ENCODE measurements around the gene REXO4.

REXO4 gene

DNA sequence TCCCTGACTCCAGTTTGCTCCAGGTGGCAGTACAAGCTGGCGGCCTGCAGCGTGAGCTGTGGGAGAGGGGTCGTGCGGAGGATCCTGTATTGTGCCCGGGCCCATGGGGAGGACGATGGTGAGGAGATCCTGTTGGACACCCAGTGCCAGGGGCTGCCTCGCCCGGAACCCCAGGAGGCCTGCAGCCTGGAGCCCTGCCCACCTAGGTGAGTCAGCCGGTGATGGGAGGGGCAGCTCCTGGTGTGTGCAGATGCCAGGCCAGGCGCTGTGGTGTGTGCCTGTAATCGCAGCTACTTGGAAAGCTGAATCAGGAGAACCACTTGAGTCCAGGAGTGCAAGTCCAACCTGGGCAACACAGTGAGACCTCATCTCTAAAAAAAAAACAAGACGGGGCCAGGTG, 31.9 kb upstream of the REXO4 start:
- DNase-seq: no peak

DNA sequence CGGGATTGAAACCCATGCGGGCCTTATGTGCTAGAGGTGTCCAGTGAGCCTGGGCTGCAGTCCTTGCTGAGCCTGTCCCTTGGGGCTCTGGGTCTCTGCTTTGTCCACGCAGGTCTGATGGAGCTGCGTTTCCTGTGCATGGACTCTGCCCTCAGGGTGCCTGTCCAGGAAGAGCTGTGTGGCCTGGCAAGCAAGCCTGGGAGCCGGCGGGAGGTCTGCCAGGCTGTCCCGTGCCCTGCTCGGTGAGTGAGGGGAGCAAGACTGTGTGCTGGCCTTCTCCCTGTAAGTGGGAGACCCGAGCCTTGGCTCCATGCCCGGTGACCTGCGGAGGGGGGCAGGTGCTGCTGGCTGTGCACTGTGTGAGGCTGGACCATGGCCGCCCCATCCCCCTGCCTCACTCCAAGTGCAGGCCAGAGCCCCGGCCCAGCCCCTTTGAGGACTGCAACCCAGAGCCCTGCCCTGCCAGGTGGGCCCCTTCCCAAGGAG, 30.7 kb upstream of the REXO4 start:
- DNase-seq: no peak

DNA sequence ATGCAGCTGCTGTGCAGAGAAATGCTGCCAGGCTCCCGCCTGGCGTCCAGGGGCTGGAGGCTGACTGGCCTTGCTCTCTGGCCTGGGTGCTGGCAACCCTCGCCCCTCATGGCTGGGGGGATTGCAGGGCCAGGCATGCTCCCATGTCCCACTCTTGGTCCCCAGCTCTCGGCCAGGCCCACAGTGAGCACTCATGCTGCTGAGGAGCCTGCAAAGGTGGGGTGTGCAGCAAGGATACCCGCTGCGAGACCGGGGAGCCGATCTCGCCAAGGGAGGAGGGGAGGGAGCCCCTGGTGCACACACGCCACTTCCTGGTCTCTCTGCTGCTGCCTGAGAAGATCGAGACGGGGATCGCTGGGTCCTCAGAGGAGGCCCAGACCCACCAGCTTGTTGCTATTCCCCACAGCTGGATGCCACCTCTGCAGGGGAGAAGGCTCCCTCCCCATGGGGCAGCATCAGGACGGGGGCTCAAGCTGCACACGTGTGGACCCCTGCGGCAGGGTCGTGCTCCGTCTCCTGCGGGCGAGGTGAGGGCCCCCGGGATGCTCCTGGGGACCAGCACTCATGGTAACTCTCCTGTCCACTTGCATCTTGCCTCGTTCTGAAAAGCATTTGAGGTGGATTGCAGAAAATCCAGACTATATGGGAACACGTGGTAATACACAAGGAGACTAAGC, 27.6 kb upstream of the REXO4 start:
- DNase-seq: no peak

DNA sequence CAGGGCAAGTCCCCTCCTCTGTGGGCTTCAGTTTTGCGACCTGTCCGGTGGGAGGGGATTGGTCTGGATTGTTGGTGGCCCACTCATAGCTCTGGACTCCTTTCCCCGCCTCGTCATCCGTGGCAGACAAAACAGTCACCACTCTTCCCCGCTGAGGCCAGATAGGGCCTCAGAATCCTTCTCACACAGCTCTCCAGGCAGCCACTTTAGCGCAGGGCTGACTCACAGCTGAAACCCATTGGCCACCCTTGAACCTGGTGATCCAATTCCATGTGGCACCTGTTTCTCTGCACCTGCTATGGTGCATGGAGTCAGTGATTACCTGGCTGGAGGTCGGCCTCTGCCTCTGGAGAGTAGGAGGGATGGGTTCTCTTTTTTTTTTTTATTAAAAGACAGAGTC, 26.2 kb upstream of the REXO4 start:
- DNase-seq: no peak

DNA sequence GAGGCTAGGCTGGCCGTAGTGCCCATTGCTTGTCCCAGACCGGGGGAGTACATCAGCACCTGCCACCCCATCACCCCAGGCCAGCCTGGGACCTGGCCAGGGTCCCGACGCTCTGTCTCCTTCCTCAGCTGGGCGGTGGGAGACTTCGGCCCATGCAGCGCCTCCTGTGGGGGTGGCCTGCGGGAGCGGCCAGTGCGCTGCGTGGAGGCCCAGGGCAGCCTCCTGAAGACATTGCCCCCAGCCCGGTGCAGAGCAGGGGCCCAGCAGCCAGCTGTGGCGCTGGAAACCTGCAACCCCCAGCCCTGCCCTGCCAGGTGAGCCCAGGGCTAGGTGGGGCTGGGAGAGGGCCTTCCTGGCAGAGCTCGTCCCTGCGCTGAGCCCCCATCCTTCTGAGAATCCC, 25.4 kb upstream of the REXO4 start:
- no peak for DNase-seq

DNA sequence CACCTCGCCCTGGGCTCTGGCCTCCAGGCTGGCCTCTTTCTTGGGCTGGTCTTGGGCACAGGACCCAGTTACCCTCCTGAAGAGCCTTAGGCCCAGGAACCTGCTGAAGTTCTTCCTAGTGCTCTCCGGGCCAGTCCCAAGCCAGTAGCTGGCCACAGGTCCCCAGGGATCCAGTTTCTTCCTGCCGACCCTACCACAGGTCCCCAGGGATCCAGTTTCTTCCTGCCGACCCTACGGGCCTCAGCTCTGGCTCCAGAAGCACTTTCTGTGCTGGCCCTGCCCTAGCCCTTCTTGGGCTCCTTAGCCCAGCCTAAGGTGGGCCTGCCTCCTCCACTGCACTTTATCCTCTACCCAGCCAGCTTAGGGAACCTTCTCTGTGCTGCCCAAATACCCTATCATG, 23.8 kb upstream of the REXO4 start:
- no peak for DNase-seq

DNA sequence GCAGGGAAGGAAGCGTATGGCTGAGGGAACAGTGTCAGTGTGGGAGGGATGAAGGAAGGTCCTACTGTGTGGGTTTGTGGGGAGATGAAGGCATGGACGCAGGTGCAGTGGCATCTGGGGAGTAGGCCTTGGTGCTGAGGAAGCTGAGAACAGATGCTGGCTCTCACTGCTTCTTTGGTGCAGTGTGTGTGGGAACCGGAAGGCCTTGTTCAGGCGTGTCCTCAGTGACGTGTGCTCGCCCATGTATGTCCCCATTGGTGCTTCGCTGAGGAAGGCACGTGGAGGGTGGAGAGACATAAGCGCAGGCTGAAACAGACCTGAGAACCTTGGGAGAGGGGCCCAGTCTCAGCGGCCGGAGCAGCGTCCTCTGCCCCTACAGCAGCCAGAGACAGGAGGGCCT, 23.1 kb upstream of the REXO4 start:
- DNase-seq: no peak

DNA sequence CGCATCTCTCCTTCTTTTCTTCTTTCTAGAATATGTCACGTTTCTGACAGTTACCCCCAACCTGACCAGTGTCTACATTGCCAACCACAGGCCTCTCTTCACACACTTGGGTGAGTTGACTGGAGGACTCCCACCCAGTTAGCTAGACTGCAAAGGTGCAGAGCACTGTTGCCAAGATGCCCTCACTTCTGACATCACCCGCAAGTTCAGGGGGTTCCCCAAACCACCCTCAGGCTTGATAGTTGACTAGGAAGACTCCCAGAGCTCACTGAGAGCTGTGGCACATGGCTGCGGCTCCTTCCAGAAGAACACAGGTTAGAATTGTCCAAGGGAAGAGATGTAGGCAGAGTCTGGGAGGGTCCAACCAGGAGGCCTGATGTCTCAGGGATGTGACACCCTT, 21.5 kb upstream of the REXO4 start:
- DNase-seq: no peak

DNA sequence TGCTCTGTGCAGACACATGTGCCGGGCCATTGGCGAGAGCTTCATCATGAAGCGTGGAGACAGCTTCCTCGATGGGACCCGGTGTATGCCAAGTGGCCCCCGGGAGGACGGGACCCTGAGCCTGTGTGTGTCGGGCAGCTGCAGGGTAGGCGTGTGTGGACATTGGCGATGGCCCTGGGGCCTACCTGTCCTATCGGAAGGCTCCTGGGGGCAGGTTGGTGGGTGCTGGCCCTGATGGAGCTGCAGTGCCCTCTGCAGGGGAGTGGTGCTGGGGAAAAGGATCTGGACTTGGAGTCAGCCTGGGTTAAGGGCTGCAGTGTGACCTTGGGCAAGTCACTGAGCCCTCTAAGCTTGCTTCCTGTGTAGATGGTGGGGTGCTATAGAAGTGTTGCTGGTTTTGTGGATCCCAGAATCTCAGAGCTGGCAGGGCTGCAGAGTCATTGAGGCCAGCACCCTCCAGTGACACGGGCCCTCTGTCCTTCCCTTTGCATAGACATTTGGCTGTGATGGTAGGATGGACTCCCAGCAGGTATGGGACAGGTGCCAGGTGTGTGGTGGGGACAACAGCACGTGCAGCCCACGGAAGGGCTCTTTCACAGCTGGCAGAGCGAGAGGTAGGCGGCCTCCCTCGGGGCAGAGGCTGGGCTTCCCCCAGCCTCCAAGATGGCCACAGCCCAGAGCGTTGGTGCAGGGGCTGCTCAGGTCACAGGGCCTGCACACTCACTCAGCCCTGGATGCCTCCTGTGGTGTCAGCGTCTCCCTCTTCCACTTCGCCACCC, 20.1 kb upstream of the REXO4 start:
- DNase-seq: no peak

DNA sequence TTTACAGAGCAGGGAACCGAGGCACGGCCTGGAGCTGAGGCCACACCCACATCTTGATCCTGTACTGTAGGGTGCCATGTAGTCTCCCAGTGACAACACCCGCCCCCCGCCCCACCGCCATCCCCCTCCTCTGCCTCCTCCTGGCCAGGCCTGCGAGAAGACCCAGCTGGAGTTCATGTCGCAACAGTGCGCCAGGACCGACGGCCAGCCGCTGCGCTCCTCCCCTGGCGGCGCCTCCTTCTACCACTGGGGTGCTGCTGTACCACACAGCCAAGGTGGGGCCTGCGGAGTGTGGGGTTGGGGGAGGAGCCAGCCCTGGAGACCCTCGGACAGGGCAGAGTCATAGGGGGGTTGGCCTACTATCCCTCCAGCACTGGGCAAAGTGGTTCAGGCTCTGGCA, 18.9 kb upstream of the REXO4 start:
- no peak for DNase-seq

DNA sequence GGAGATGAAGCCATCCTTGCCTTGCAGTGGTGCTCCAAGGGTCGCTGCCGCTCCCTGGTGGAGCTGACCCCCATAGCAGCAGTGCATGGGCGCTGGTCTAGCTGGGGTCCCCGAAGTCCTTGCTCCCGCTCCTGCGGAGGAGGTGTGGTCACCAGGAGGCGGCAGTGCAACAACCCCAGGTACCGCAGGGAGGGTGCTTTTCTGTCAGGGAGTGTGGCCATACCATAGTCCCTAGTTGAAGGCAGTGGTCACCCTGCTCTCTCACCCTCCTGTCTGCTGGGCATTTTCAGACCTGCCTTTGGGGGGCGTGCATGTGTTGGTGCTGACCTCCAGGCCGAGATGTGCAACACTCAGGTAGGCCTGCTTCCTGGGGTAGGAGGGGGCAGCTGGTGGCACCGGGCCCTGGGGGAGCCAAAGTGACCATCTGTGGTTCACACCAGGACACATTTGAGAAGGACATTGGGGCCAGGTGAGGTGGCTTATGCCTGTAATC, 15.6 kb upstream of the REXO4 start:
- no peak for DNase-seq

DNA sequence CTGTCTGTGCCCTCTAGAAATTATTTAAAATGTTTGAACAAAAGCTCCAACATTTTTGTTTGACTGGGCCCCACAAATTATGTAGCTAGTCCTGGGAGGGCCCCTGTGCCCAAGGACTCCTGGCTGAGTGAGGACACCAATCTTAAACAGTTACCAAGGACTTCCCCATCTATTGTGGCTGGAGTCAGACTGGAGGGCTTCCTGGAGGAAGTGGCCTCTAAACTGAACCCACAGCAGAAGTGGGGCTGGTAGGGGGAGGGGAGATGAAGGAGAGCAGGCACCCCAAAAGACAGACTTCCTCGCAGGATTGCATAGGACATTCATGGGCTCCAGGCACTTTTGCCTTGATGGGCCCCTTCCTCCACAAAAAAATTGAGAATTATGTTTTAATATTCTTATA, 12.4 kb upstream of the REXO4 start:
- no peak for DNase-seq

DNA sequence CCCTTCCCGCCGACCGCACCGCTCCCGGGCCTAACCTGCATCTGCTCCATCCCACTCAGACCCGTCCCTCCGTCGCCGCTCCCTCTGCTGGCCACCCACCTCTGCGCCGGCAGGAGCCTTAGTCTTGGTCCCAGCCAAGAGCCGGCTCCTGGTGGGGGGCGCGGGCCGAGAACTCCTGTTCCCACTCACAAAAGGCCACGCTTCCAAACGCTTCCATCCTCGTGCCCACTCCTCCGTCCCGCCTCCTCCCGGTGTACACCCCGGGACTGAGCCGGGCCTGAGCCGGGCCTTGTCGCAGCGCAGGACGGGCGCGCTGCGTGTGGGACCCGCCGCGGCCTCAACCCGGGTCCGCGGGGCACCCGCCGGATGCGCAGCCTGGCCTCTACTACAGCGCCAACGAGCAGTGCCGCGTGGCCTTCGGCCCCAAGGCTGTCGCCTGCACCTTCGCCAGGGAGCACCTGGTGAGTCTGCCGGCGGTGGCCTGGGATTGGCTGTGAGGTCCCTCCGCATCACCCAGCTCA, 11.9 kb upstream of the REXO4 start:
- no peak for DNase-seq

DNA sequence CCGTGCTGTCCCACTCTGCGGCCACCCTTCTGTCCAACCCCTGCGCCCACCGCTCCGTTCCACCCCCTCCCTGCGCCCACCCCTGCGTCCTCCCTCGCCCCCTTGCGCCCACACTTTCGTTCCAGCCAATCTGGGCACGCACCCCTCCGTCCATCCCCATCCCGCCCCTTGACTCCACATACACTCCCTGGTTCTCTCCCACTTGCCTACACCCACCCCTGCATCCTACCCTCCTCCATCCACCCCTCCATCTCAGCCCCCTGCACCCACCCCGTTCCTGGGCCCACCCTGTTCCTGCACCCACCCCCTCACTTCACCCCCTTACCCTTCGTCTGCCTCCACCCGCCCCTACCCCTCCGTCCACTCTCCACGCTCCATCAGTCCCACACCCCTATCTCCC, 11.4 kb upstream of the REXO4 start:
- DNase-seq: no peak

DNA sequence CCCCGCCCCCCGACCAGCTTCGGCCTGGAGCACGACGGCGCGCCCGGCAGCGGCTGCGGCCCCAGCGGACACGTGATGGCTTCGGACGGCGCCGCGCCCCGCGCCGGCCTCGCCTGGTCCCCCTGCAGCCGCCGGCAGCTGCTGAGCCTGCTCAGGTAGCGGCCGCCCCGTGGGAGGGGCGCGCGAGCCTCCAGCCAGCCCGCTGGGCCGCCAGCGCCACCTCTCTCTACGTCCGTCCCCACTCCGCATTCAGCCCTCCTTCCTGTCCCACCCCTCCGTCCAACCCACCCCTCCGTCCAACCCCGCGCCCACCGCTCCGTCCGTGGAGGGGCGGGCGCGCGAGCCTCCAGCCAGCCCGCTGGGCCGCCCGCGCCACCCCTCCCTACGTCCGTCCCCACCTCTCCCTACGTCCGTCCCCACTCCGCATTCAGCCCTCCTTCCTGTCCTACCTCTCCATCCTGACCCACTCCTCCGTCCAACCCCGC, 10.8 kb upstream of the REXO4 start:
- no peak for DNase-seq

DNA sequence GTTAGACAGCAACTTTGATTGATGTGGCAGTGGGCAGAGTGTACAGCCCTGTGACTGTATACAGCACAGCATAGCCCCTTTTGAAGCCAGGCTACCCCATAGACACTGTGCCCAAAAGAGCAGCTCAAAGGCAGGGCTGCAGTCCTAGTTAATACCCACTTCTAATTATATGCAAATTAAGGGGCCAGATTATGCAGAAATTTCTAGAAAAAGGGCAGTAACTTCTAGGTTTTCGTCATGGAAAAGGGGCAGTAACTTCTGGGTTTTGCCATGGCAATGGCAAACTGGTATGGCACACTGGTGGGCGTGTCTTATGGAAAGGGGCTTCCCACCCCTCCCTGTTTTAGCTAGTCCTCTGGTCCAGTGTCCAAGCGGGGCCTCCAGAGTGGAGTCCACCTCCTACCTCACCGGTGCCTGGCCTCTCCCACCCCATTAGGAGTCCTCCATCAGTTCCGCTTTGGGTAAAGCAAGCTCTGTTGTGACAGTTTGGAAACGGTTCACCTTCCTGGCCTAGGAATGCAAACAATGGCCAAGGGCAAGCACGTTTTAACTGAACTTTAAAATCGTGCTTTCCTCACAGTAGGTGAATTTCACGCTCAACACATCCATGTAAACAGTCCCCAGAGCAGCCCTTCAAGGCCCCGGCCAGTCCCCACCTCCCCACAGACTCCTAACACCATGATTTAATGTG, 10.0 kb upstream of the REXO4 start:
- DNase-seq: no peak

DNA sequence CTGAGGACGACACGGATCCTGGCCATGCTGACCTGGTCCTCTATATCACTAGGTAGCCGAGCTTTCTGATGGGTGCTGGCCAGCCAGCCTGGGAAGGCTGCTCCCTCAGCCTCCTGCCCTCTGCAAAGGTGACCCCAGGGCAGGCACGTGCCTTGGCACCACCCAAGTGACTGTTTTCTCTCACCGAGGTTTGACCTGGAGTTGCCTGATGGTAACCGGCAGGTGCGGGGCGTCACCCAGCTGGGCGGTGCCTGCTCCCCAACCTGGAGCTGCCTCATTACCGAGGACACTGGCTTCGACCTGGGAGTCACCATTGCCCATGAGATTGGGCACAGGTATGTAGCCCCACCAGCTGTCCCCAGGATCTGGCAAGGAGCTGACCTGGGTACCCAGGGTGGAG, 8.2 kb upstream of the REXO4 start:
- no peak for DNase-seq

DNA sequence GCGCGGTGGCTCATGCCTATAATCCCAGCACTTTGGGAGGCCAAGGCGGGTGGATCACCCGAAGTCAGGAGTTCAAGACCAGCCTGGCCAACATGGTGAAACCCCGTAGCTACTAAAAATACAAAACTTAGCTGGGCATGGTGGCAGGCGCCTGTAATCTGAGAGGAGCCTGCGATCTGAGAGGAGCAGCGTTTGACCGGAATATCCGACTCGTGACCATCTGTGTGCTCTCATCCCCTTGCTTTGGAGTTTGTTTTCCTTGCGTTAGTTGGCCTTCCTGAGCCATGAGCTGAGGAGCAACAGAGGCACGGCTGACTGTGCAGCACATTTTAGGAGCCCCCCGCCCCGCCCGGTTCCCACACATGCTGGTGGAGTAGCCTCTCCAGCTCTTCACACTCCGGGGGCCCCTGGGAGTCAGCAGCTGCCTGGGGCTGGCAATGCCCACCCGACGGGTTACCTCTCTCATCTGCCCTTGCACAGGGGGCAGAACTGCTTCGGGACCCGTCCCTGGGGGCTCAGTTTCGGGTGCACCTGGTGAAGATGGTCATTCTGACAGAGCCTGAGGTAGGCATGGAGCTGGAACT, 7.3 kb upstream of the REXO4 start:
- DNase-seq: no peak

DNA sequence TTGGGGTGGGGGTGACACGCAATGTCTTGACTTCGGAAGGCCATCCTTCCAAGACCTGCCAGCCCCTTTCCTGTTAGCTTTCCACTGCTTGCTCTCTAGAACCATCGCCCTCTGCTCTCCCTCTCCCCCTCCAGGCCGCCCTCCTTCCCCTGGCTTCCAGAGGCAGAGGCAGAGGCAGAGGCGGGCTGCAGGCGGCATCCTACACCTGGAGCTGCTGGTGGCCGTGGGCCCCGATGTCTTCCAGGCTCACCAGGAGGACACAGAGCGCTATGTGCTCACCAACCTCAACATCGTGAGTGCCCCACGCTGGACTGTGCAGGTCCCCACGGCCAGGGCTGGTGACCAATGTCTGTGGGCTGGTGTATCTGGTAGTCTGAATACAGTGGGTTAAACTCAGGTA, 6.4 kb upstream of the REXO4 start:
- no peak for DNase-seq

DNA sequence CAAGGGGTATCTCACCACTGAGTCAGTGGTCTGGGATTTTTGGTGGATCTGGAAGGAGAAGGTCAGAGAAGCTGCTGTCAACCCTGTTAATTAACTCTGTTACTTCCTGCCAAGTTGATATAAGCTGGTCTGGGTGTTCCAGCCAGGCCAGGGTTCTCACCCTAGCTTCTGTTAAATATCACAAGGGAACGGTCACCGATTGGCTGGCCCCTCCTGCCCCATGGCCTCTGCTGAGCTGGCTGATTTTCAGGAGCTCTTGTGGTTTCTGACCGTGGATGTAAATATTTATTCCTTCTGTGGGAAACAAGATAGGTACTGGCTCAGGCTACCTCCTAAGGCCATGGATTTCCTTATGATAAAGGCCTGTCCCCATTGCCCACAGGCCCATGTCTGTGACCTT, 5.4 kb upstream of the REXO4 start:
- DNase-seq: no peak

DNA sequence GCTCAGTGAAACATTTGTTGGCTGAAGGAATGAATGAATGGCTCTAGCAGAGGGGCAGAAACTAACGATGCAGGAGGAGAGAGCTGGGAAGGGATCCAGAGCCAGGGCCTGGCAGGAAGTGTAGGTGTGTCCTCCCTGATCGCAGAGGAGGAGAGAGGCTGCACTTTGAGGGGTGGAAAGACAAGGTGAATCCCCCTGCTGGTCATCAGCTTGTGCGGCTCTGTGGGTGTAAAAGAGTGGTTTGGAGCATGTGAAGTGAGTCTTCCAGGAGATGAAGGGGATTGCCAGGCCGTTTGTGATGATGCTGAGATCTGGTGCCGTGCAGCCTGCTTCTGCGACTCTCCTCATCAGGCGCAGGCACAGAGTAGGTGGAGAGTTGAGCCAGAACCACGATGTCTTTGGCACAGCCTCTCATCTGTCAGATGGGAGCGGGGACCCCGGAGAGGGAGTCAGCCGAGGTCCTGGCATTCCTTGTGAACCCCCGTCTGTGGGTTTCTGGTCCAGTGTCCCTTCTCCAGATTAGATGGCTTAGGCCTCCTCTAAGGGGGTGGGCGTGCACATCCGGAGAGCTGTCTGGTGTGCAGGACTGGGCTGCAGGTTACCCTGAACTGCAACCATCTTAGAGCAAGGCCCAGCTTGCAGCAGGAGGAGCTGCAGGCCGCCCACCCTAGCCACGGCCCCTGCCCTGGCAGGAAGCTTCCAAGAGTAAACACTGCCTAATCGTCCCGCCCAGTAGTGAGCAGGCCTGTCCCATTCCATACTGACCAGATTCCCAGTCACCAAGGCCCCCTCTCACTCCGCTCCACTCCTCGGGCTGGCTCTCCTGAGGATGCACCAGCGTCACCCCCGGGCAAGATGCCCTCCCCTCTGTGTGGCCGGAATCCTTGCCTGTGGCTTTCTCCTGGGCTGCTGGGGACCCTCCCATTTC, 4.1 kb upstream of the REXO4 start, which contains the start of gene ADAMTS13:
ADAMTS13 (plus strand) TSS at position 753 of the 928 bp plus-strand sequence; CDS start at position 830, 77 bp downstream.
- no peak for DNase-seq

All from C1 segment of cervical spinal cord (tissue), 14 donors.